Measurements from ENCODE around the gene RFX4.

GRCh38 chr12:106595268-106595667, 12.5 kb downstream of the RFX4 start:
- TF ChIP-seq POLR2A (IDR thresholded peaks at IDR 0.05; ENCODE audit: low read depth, low read length) (no peak), TAF1 (IDR thresholded peaks at IDR 0.05; ENCODE audit: low read depth, low read length) (no peak), POLR2AphosphoS5 (IDR thresholded peaks at IDR 0.05; ENCODE audit: low read depth, low read length) (no peak)
